ENCODE data around the gene MRPL24.

Gene MRPL24

GRCh38 chr1:156703741-156704140 is 37.1 kb downstream of the MRPL24 start:
- Histone ChIP-seq H3K27ac (ENCODE audit: extremely low read depth, low read depth, low read length) (no peak overlapping the region), H3K36me3 (ENCODE audit: control insufficient read depth in 2 of 2, insufficient read depth in 1 of 2, low read length in 2 of 2) (peaks cover 0 to 26% of the 10 kb centered on the region in 2 experiments; a peak in 1 of 3 replicates), H3K4me1 (ENCODE audit: control insufficient read depth, insufficient read depth, low read length) (peaks cover 9% of the 10 kb centered on the region; the same call in 1 of the 2 replicates), H3K4me3 (ENCODE audit: low read depth, low read length) (no peak overlapping the region), H3K9me3 (ENCODE audit: control insufficient read depth, insufficient read depth, low read depth, low read length) (no peaks in the 10 kb centered on the region)
- TF ChIP-seq ZFP41 (tag by site-specific recombination; IDR thresholded peaks at IDR 0.05; ENCODE audit: borderline replicate concordance) (no peak), ZIC2 (tag by site-specific recombination; IDR thresholded peaks at IDR 0.05) (peak; percentile 92), ZNF558 (tag by site-specific recombination; IDR thresholded peaks at IDR 0.05) (no peak), KLF1 (tag by site-specific recombination; IDR thresholded peaks at IDR 0.05) (no peak), BCL11B (tag by site-specific recombination; IDR thresholded peaks at IDR 0.05; ENCODE audit: low read depth) (no peak), ZNF692 (tag by site-specific recombination; IDR thresholded peaks at IDR 0.05) (no peak), PRDM4 (tag by site-specific recombination; IDR thresholded peaks at IDR 0.05) (0 out of 2 replicates have a peak, but pooled peaks have one; percentile 18), ZNF184 (tag by site-specific recombination; IDR thresholded peaks at IDR 0.05) (no peak), OSR2 (tag by site-specific recombination; IDR thresholded peaks at IDR 0.05) (peak; percentile 14; the same call in 1 of the 2 replicates), ZNF561 (tag by site-specific recombination; IDR thresholded peaks at IDR 0.05; ENCODE audit: borderline replicate concordance) (0 out of 2 replicates have a peak, but pooled peaks have one; percentile 39), ZBTB17 (tag by site-specific recombination; IDR thresholded peaks at IDR 0.05) (peak; percentile 48; the same call in 1 of the 2 replicates), GLIS1 (tag by site-specific recombination; IDR thresholded peaks at IDR 0.05) (peak; percentile 81), ZNF560 (tag by site-specific recombination; IDR thresholded peaks at IDR 0.05; ENCODE audit: borderline replicate concordance) (no peak), IKZF3 (tag by site-specific recombination; IDR thresholded peaks at IDR 0.05) (peak; percentile 58; the same call in 1 of the 2 replicates), ZNF518A (tag by site-specific recombination; conservative IDR thresholded peaks at IDR 0.05; ENCODE audit: low read depth) (no peak), TRIM28 (IDR thresholded peaks at IDR 0.05; ENCODE audit: borderline replicate concordance, low read length) (no peak)
- ChIA-PET POLR2A (interaction anchor here (1.5 to 4.9 kb wide), 2 partner anchors 9 to 14 kb away, joined by 7 to 43 read pairs; no protein-coding TSS in a partner anchor), CTCF (interaction anchor here (0.7 to 20.2 kb wide), 6 partner anchors 15 to 318 kb away, joined by 3 to 579 read pairs (median 8); no protein-coding TSS in a partner anchor)

Data from HEK293 (cell line).